NCI-H2107 treated with DMSO at 0.1 percent for 48 hours (cell line): Measurements from ENCODE around the gene ZNF526.

Experiments used
- DNase-seq: peaks from one replicate; lab custom pipeline; 2025; ENCODE audit not compliant: unreplicated experiment; lab: John Stamatoyannopoulos, UW

The ZNF526 gene

GRCh38 chr19:42196011-42197001 lies 23.8 kb upstream of the ZNF526 start:
- DNase-seq = no peak

GRCh38 chr19:42197375-42197817 lies 22.7 kb upstream of the ZNF526 start:
- no peak for DNase-seq

GRCh38 chr19:42198676-42199439 lies 21.3 kb upstream of the ZNF526 start:
- DNase-seq = no peak

- DNase-seq = no peak
Observed at GRCh38 chr19:42199440-42200115, 20.5 kb upstream of the ZNF526 start.

GRCh38 chr19:42200116-42200715 lies 19.9 kb upstream of the ZNF526 start:
- no peak for DNase-seq

GRCh38 chr19:42201489-42202289 lies 18.4 kb upstream of the ZNF526 start:
- no peak for DNase-seq

- no peak for DNase-seq
Observed at GRCh38 chr19:42202290-42202880, 17.7 kb upstream of the ZNF526 start.

- no peak for DNase-seq
Observed at GRCh38 chr19:42203700-42204099, 16.4 kb upstream of the ZNF526 start.

- no peak for DNase-seq
Observed at GRCh38 chr19:42204664-42205063, 15.4 kb upstream of the ZNF526 start.

- no peak for DNase-seq
Observed at GRCh38 chr19:42206871-42207755, 13.0 kb upstream of the ZNF526 start.

GRCh38 chr19:42207767-42208271 lies 12.3 kb upstream of the ZNF526 start:
- no peak for DNase-seq

- DNase-seq = peak; percentile 10
Observed at GRCh38 chr19:42208612-42209011, 11.5 kb upstream of the ZNF526 start.

GRCh38 chr19:42212886-42213285 lies 7.2 kb upstream of the ZNF526 start:
- DNase-seq = no peak

GRCh38 chr19:42214810-42215485 lies 5.2 kb upstream of the ZNF526 start:
- DNase-seq = no peak

GRCh38 chr19:42216653-42217519 lies 3.2 kb upstream of the ZNF526 start:
- no peak for DNase-seq

- DNase-seq = peak; percentile 88
Observed at GRCh38 chr19:42217520-42218437, 2.3 kb upstream of the ZNF526 start, which contains the start of gene DEDD2. DEDD2 (minus strand) TSS chr19:42217677; CDS start chr19:42217007, 670 bp downstream.
